Measurements from ENCODE around the gene CCL25. TPM values are rescaled to one million over a fixed set of nuclear protein-coding genes. Genes with fewer than 3 reads are reported as not detected.

The CCL25 gene
- total and polyA plus RNA-seq, 9 of the 15 experiments (the other 6 are each of a cell fraction or from before 2014, with no cell fraction given), result 0.15 TPM; not detected in 8

- H3K9me1 ChIP-seq (ENCODE audit: control insufficient read depth, insufficient read depth, low read length), result peaks cover 4% of the 10 kb centered on the region
- no peaks in the 10 kb centered on the region for H3K9me3 ChIP-seq (replicated peaks; ENCODE audit: control insufficient read depth, insufficient read depth, low read depth, low read length)
- no peaks in the 10 kb centered on the region for H3K36me3 ChIP-seq (ENCODE audit: control insufficient read depth, insufficient read depth, low read length)
- no peak for FAIRE-seq
- H3K27me3 ChIP-seq (ENCODE audit: control insufficient read depth in 2 of 2, insufficient read depth in 2 of 2, low read length in 2 of 2), result peaks cover 41 to 62% of the 10 kb centered on the region in 2 experiments
- ATAC-seq, result no peak
- H4K20me1 ChIP-seq (replicated peaks; ENCODE audit: control insufficient read depth, insufficient read depth, low read length), result 0 out of 2 replicates have a peak, but pooled peaks cover 13% of the 10 kb centered on the region
- peak in 1 of 4 experiments; percentile 8 for DNase-seq (ENCODE audit: extremely low read depth in 1 of 4, low spot score in 3 of 4)
- BruUV-seq (replicated peaks), result no TSS peak
- peaks cover 0 to 5% of the 10 kb centered on the region in 2 experiments; a peak in 1 of 5 replicates for H3K4me1 ChIP-seq (replicated peaks in 1 of 2; ENCODE audit: control insufficient read depth in 2 of 2, insufficient read depth in 2 of 2, low read length in 2 of 2)
- WGBS (ENCODE audit: insufficient coverage, low coverage, missing lambda C conversion rate), result 16% methylated on average over 11 of the region's 16 CpGs
- no peak overlapping the region for H3K27ac ChIP-seq (ENCODE audit: extremely low read depth, low read depth, low read length)
- no peak overlapping the region for H2AFZ ChIP-seq (ENCODE audit: low read depth, low read length)
- no peak overlapping the region for H3K4me3 ChIP-seq
- H3K4me2 ChIP-seq (ENCODE audit: insufficient read depth, low read length), result no peak overlapping the region
- in situ Hi-C loops (cut with MboI), result no loop called here
- intact Hi-C loops (cut with micrococcal nuclease), result no loop called here
- H3K9ac ChIP-seq (ENCODE audit: insufficient read depth in 1 of 2, low read depth in 2 of 2, low read length in 2 of 2), result no peak overlapping the region; a peak in 1 of 4 replicates
- ChIA-PET CTCF (ENCODE audit: low intra/inter-chr PET ratio) (no interaction called here), POLR2A (no interaction called here)
- H3K79me2 ChIP-seq (ENCODE audit: control insufficient read depth, insufficient read depth, low read length), result no peaks in the 10 kb centered on the region
- no peak for TF ChIP-seq CUX1 (CRISPR knock-in tag; IDR thresholded peaks at IDR 0.05)
- no peak for TF ChIP-seq ZNF668 (CRISPR knock-in tag; IDR thresholded peaks at IDR 0.05)
- TF ChIP-seq ZNF23 (CRISPR knock-in tag; IDR thresholded peaks at IDR 0.05), result no peak
- no peak for TF ChIP-seq KDM5B (IDR thresholded peaks at IDR 0.05; ENCODE audit: insufficient replicate concordance, low read depth, low read length)
- TF ChIP-seq PHF21A (IDR thresholded peaks at IDR 0.05; ENCODE audit: borderline replicate concordance, low read depth), result no peak
- no peak for TF ChIP-seq DIDO1 (tag; IDR thresholded peaks at IDR 0.05; ENCODE audit: low read depth)
- TF ChIP-seq MCM7 (IDR thresholded peaks at IDR 0.05), result no peak
- TF ChIP-seq HDGF (IDR thresholded peaks at IDR 0.05), result no peak
- TF ChIP-seq ZNF277 (CRISPR knock-in tag; IDR thresholded peaks at IDR 0.05; ENCODE audit: borderline replicate concordance), result no peak
- TF ChIP-seq NCOA6 (IDR thresholded peaks at IDR 0.05), result no peak
- TF ChIP-seq PHB (CRISPR knock-in tag; IDR thresholded peaks at IDR 0.05), result no peak
- TF ChIP-seq CAMTA2 (CRISPR knock-in tag; conservative IDR thresholded peaks at IDR 0.05), result no peak
- TF ChIP-seq, protein P1, sequence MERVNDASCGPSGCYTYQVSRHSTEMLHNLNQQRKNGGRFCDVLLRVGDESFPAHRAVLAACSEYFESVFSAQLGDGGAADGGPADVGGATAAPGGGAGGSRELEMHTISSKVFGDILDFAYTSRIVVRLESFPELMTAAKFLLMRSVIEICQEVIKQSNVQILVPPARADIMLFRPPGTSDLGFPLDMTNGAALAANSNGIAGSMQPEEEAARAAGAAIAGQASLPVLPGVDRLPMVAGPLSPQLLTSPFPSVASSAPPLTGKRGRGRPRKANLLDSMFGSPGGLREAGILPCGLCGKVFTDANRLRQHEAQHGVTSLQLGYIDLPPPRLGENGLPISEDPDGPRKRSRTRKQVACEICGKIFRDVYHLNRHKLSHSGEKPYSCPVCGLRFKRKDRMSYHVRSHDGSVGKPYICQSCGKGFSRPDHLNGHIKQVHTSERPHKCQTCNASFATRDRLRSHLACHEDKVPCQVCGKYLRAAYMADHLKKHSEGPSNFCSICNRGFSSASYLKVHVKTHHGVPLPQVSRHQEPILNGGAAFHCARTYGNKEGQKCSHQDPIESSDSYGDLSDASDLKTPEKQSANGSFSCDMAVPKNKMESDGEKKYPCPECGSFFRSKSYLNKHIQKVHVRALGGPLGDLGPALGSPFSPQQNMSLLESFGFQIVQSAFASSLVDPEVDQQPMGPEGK (CRISPR knock-in tag; IDR thresholded peaks at IDR 0.05; ENCODE audit: borderline replicate concordance), result no peak
- no peak for TF ChIP-seq ZNF766 (CRISPR knock-in tag; conservative IDR thresholded peaks at IDR 0.05)
- TF ChIP-seq ZNF785 (CRISPR knock-in tag; IDR thresholded peaks at IDR 0.05), result no peak
- TF ChIP-seq MTA1 (IDR thresholded peaks at IDR 0.05; ENCODE audit: borderline replicate concordance), result no peak
These were observed 58.8 kb downstream of the CCL25 start for GRCh38 chr19:8111376-8111775.
